ENCODE results near the gene SLC12A7. TPM values are rescaled to one million over a fixed set of nuclear protein-coding genes. Genes with fewer than 3 reads are reported as not detected.

The SLC12A7 gene
- 5.8 and 8.6 TPM in 2 replicates for total RNA-seq

DNA sequence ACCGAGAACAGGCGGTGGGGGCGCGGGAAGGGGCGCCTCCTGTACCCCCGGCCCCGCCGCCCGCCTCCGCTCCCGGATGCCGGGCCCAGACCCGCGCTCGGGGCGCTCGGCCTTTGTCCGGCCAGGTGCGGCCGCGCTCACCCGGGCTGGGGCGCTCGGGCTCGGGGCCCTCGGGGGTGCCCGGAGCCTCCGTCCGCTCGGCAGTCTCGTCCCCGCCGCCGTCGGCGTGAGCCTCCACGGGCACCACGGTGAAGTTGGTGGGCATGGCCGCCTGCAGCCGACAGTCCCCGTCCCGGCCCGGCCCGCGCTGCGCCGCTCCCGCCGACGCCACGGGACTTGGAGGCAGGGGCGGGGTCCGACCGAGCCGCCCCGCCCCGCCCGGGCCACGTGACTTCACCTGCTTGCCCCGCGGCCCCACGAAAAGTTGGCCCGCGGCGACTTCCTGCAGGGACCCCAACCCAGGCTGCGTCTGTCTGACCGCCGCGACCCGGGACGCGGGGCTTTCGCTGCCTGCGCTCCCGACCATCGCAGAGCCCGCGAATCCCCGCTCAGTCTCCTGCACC is at the start of gene SLC12A7:
Gene SLC12A7 (minus strand): TSS at position 337 of the 563 bp plus-strand sequence. CDS start 72 bp downstream, at position 265.

GRCh38 chr5:1008451-1009358 is 103.2 kb downstream of the SLC12A7 start, which contains the start of gene NKD2:
Gene NKD2, plus strand, starts transcription at chr5:1008802. Its CDS starts 256 bp downstream, at chr5:1009058.

Other genes starting within 250 kb of the SLC12A7 start
- gene BRD9, start 219.3 kb downstream of the SLC12A7 start, total RNA-seq: 32.6 and 34.9 TPM in 2 replicates
- gene TRIP13, start 219.2 kb downstream of the SLC12A7 start, total RNA-seq: 48.1 and 51.9 TPM in 2 replicates
- gene NKD2, start 103.3 kb downstream of the SLC12A7 start, total RNA-seq: not detected in 2 replicates
- not detected in 2 replicates for gene SLC6A19, start 89.5 kb upstream of the SLC12A7 start, total RNA-seq
- gene SLC6A18, start 113.3 kb upstream of the SLC12A7 start, total RNA-seq: not detected in 2 replicates
- not detected in 2 replicates for gene TERT, start 183.0 kb upstream of the SLC12A7 start, total RNA-seq
- gene CLPTM1L, start 233.0 kb upstream of the SLC12A7 start, total RNA-seq: 99.6 and 157 TPM in 2 replicates